GM21526 (cell line): ENCODE measurements around the gene DISC1.

Experiments used
- ATAC-seq: cut with Tn5 transposase; IDR thresholded peaks from one replicate; pipeline ENCODE4 v1.9.1; 2021; ENCODE audit warnings: moderate library complexity; ENCODE audit not compliant: unreplicated experiment, low FRiP score

DISC1 gene

GRCh38 chr1:232016616-232017015 is 390.0 kb downstream of the DISC1 start:
- no peak for ATAC-seq

- no peak for ATAC-seq
Observed at GRCh38 chr1:232017057-232017456, 390.5 kb downstream of the DISC1 start.

GRCh38 chr1:232017759-232018158 is 391.2 kb downstream of the DISC1 start:
- no peak for ATAC-seq

- no peak for ATAC-seq
Observed at GRCh38 chr1:232018231-232019025, 391.8 kb downstream of the DISC1 start.

- no peak for ATAC-seq
Observed at GRCh38 chr1:232019026-232019340, 392.4 kb downstream of the DISC1 start.

GRCh38 chr1:232020352-232020751 is 393.8 kb downstream of the DISC1 start:
- ATAC-seq = no peak

GRCh38 chr1:232029315-232029714 is 402.7 kb downstream of the DISC1 start:
- no peak for ATAC-seq

- no peak for ATAC-seq
Observed at GRCh38 chr1:232031156-232031555, 404.6 kb downstream of the DISC1 start.

GRCh38 chr1:232033285-232033684 is 406.7 kb downstream of the DISC1 start:
- no peak for ATAC-seq

GRCh38 chr1:232034556-232034955 is 408.0 kb downstream of the DISC1 start:
- no peak for ATAC-seq

GRCh38 chr1:232036181-232036933 is 409.8 kb downstream of the DISC1 start:
- no peak for ATAC-seq

- ATAC-seq = no peak
Observed at GRCh38 chr1:232037774-232038388, 411.3 kb downstream of the DISC1 start.

- no peak for ATAC-seq
Observed at GRCh38 chr1:232038706-232039677, 412.4 kb downstream of the DISC1 start.

- ATAC-seq = no peak
Observed at GRCh38 chr1:232040260-232040659, 413.7 kb downstream of the DISC1 start.

GRCh38 chr1:232044728-232045127 is 418.1 kb downstream of the DISC1 start:
- ATAC-seq = no peak

- no peak for ATAC-seq
Observed at GRCh38 chr1:232045139-232045994, 418.8 kb downstream of the DISC1 start.

GRCh38 chr1:232046451-232047306 is 420.1 kb downstream of the DISC1 start:
- no peak for ATAC-seq

- ATAC-seq = no peak
Observed at GRCh38 chr1:232047473-232047872, 420.9 kb downstream of the DISC1 start.

- ATAC-seq = no peak
Observed at GRCh38 chr1:232048481-232048880, 421.9 kb downstream of the DISC1 start.
